Spleen (tissue), 11 donors: Measurements from ENCODE around the gene ARHGEF37. TPM values are rescaled to one million over a fixed set of nuclear protein-coding genes. Genes with fewer than 3 reads are reported as not detected.

Source experiments
- DNase-seq: peaks from one replicate; pipeline ENCODE4 v3.0.0-alpha.2; 2020
- H3K27ac ChIP-seq, 8 donors: fragments of 200-600 bp; sonication (generic) in 7 of 8; 1 replicate in 4 of 8; 2 replicates in 4 of 8; pipeline versions ENCODE4 v1.5.0 to v1.8.0; 2016 to 2021; ENCODE audit warnings: inconsistent platforms in 4 of 8, mild to moderate bottlenecking in 4 of 8, moderate library complexity in 1 of 8
- H3K27me3 ChIP-seq, 7 donors: fragments of 200-600 bp; sonication (generic) in 6 of 7; replicated peaks in 1 of 7; 1 replicate in 4 of 7; 2 replicates in 3 of 7; pipeline versions ENCODE4 v1.5.0 to v1.8.0; 2016 to 2021; ENCODE audit warnings: inconsistent platforms in 3 of 7, mild to moderate bottlenecking in 1 of 7
- H3K36me3 ChIP-seq, 6 donors: fragments of 200-600 bp; sonication (generic) in 5 of 6; 1 replicate in 4 of 6; 2 replicates in 2 of 6; pipeline versions ENCODE4 v1.5.0 to v1.8.0; 2016 to 2021; ENCODE audit warnings: inconsistent platforms in 2 of 6
- H3K4me1 ChIP-seq, 6 donors: fragments of 200-600 bp; sonication (generic) in 5 of 6; 1 replicate in 3 of 6; 2 replicates in 3 of 6; pipeline versions ENCODE4 v1.5.0 to v1.8.0; 2016 to 2021; ENCODE audit warnings: inconsistent platforms in 3 of 6
- H3K4me3 ChIP-seq, 8 donors: fragments of 200-600 bp; sonication (generic) in 7 of 8; 1 replicate in 4 of 8; 2 replicates in 4 of 8; pipeline versions ENCODE4 v1.5.0 to v1.8.0; 2016 to 2021; ENCODE audit warnings: inconsistent platforms in 4 of 8, mild to moderate bottlenecking in 4 of 8, moderate library complexity in 2 of 8
- H3K9me3 ChIP-seq, 8 donors: fragments of 200-600 bp; sonication (generic) in 7 of 8; 1 replicate in 4 of 8; 2 replicates in 4 of 8; pipeline versions ENCODE4 v1.5.0 to v1.8.0; 2016 to 2021; ENCODE audit warnings: inconsistent platforms in 4 of 8
- CTCF ChIP-seq, 11 experiments: fragments of 200-600 bp in 7 of 11; fragments of 450-650 bp in 4 of 11; sonication (generic) in 4 of 11; IDR thresholded peaks in 8 of 11; conservative IDR thresholded peaks in 3 of 11; 1 replicate in 7 of 11; 2 replicates in 4 of 11; pipeline versions ENCODE4 v1.4.0 to v1.8.0; 2016 to 2021; ENCODE audit warnings: antibody characterized with exemption in 11 of 11, inconsistent platforms in 4 of 11, mild to moderate bottlenecking in 1 of 11
- POLR2A ChIP-seq, 3 donors: fragments of 450-650 bp; IDR thresholded peaks; one replicate each; pipeline ENCODE4 v1.5.1; 2017; ENCODE audit warnings: antibody characterized with exemption in 3 of 3, mild to moderate bottlenecking in 1 of 3
- POLR2AphosphoS5 ChIP-seq, 3 donors: sonication (generic); formaldehyde crosslinking; IDR thresholded peaks; one replicate each; pipeline ENCODE4 v1.5.1; 2017; ENCODE audit warnings: antibody characterized with exemption in 3 of 3
- WGBS, 5 donors: extraction: QIAGEN DNeasy Blood & Tissue Kit in 3 of 5; methylation state at CpG; one replicate each; pipeline versions ENCODE4 v1.1.5 to v1.1.7; 2013 to 2018; 5-methylcytosine and 5-hydroxymethylcytosine counted together
- intact Hi-C: fragments of 100-400 bp; cut with DNase I; formaldehyde crosslinking; loops from one replicate; pipeline ENCODE4 v1.15.0; 2023; ENCODE audit warnings: low total_unique reads
- polyA plus RNA-seq, 3 donors: library from polyadenylated mRNA; stranded (reverse); fragments of 200-250 nt; gene quantifications; one replicate each; pipeline ENCODE4 v1.2.1, GENCODE V29; 2013
- total RNA-seq, 7 donors: library from RNA; depleted of rRNA in 3 of 7; stranded (reverse); fragments of >200 nt in 3 of 7; fragmentation: NEBNext Ultra II Directional in 4 of 7; extraction: Animal tissue kit (Norgen Biotek cat#: 25700) in 4 of 7; gene quantifications; one replicate each; pipeline versions ENCODE4 v1.1.0 to v1.2.1, GENCODE V29; 2016 to 2021
- donor health status: healthy with polysubstance abuse.
- donor health status: DM: no; HTN: no; CAD: no; lungs with moderate emphysema.
- donor health status: DM: no; HTN: no; CAD: no.
- donor health status: Bipolar disorder and iron deficiency.
- donor health status: healthy.
- donor health status: DM: no; HTN: no; CAD: no.
- donor health status: DM: yes; HTN: yes; CAD: no.

Gene ARHGEF37
- total and polyA plus RNA-seq, 10 donors, result 0.77 to 3.5 (median 1.3) TPM

DNA sequence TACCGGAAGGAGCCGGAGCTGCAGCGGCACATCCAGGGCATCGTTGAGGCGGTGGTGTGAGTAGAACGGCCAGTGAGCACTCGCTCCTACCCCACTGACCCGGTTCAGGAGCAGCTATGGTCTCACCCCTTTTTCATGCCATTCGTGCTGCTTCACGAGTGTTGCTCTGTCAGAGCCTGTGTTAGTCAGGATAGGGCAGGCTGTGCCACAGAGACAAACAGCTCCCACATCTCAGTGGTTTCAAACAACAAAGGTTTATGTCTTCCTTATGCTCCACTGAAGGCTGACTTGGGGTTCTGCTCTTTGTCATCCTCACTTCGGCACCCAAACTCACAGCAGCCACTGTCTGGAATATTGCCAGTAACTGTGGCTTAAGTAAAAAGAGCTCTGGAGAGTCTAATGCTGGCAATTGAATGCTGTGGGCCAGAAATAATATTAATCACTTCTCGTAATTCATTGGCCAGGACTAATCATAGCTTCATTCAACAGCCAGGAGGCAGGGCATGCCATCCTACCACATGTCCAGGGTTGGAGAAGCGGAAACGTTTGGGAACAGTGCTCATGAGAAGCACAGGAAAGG lies 28.4 kb downstream of the ARHGEF37 start:
- TF ChIP-seq CTCF (IDR thresholded peaks at IDR 0.05 in 8 of 11, conservative IDR thresholded peaks at IDR 0.05 in 3 of 11) (no peak), POLR2AphosphoS5 (IDR thresholded peaks at IDR 0.05) (no peak), POLR2A (IDR thresholded peaks at IDR 0.05) (no peak)
- H3K9me3 ChIP-seq, result peaks cover 0 to 3% (median 0%) of the 10 kb centered on the region in 8 donors
- no peak for DNase-seq
- intact Hi-C loops, result no loop called here
- no peak overlapping the region for H3K4me3 ChIP-seq
- WGBS, 5 donors, result 90 to 99% (median 93%) methylated on average over 13 to 14 of the region's 14 CpGs
- H3K4me1 ChIP-seq, result peaks cover 0 to 19% (median 15%) of the 10 kb centered on the region in 6 donors
- no peak overlapping the region for H3K27ac ChIP-seq
- peaks cover 0 to 4% (median 0%) of the 10 kb centered on the region in 6 donors for H3K36me3 ChIP-seq
- H3K27me3 ChIP-seq, result no peaks in the 10 kb centered on the region

- intact Hi-C loops, result no loop called here
- no peak for DNase-seq
- Histone ChIP-seq H3K27ac (peak overlapping the region in 2 of 8 donors; percentile 2 to 15), H3K36me3 (peaks cover 0 to 4% (median 0%) of the 10 kb centered on the region in 6 donors), H3K9me3 (peaks cover 0 to 3% (median 0%) of the 10 kb centered on the region in 8 donors), H3K27me3 (no peaks in the 10 kb centered on the region), H3K4me3 (no peak overlapping the region), H3K4me1 (peaks cover 0 to 16% (median 14%) of the 10 kb centered on the region in 6 donors)
- no peak for TF ChIP-seq CTCF (IDR thresholded peaks at IDR 0.05 in 8 of 11, conservative IDR thresholded peaks at IDR 0.05 in 3 of 11)
- no peak for TF ChIP-seq POLR2A (IDR thresholded peaks at IDR 0.05)
- no peak for TF ChIP-seq POLR2AphosphoS5 (IDR thresholded peaks at IDR 0.05)
- 89 to 96% (median 95%) methylated on average over 4 of the region's 4 CpGs for WGBS, 5 donors
Measured at GRCh38 chr5:149610589-149611255, 29.4 kb downstream of the ARHGEF37 start.

DNA sequence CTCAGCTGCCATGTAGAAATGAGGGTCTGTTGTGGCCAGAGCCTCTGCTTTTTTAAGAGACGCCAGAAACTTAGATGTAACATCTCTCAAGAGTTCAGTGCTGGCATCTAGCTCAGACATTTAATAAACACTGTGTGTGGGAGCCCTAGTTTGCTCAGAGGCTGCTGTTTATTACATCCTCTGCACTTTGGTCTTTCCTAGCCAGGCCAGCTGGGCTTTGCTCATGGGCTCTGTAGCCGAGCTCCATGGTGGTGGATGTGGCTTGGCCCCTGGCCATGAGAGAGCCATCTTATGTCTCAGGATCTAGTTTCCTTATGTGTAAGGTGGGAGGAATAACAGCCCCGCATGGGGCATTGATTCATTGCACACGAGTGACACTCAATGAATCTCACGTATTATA lies 30.0 kb downstream of the ARHGEF37 start:
- Histone ChIP-seq H3K27ac (peak overlapping the region in 2 of 8 donors; percentile 2 to 15), H3K4me1 (peaks cover 0 to 16% (median 8%) of the 10 kb centered on the region in 6 donors), H3K4me3 (no peak overlapping the region), H3K36me3 (peaks cover 0 to 4% (median 0%) of the 10 kb centered on the region in 6 donors), H3K9me3 (peaks cover 0 to 3% (median 0%) of the 10 kb centered on the region in 8 donors), H3K27me3 (no peaks in the 10 kb centered on the region)
- TF ChIP-seq POLR2A (IDR thresholded peaks at IDR 0.05) (no peak), CTCF (IDR thresholded peaks at IDR 0.05 in 8 of 11, conservative IDR thresholded peaks at IDR 0.05 in 3 of 11) (no peak), POLR2AphosphoS5 (IDR thresholded peaks at IDR 0.05) (no peak)
- 66 to 80% (median 75%) methylated on average over 5 of the region's 5 CpGs for WGBS, 5 donors
- intact Hi-C loops, result no loop called here
- DNase-seq, result no peak
